ENCODE results near the gene IL1RAPL2. TPM values are rescaled to one million over a fixed set of nuclear protein-coding genes. Genes with fewer than 3 reads are reported as not detected.

The IL1RAPL2 gene
- total and polyA plus RNA-seq, 2 of the 4 experiments (the other 2 are of a cell fraction) = 0.03 TPM; not detected in 1

- Histone ChIP-seq H2AK9ac (replicated peaks; ENCODE audit: low read depth, low read length, poor library complexity) (no peak overlapping the region), H3K4me1 (ENCODE audit: control insufficient read depth, insufficient read depth, low read length) (no peaks in the 10 kb centered on the region), H3K18ac (ENCODE audit: low read depth, low read length) (no peak overlapping the region), H4K20me1 (ENCODE audit: insufficient read depth, low read length) (no peaks in the 10 kb centered on the region), H3K56ac (ENCODE audit: extremely low read depth, insufficient read depth, low read length) (no peak overlapping the region), H4K5ac (ENCODE audit: low read depth, low read length) (no peak overlapping the region), H2BK15ac (ENCODE audit: low read depth, low read length) (no peak overlapping the region), H3K79me1 (ENCODE audit: low read depth in 1 of 2, low read length in 2 of 2) (no peaks in the 10 kb centered on the region), H4K91ac (ENCODE audit: insufficient read depth, low read depth, low read length) (no peak overlapping the region), H2AK5ac (ENCODE audit: low read depth, low read length) (no peak overlapping the region), H2BK20ac (ENCODE audit: low read depth, low read length) (no peak overlapping the region), H2AFZ (replicated peaks; ENCODE audit: low read length, poor library complexity) (no peak overlapping the region), H3K23ac (ENCODE audit: low read depth, low read length) (no peak overlapping the region), H3K9ac (ENCODE audit: low read depth, low read length) (no peak overlapping the region), H3K36me3 (ENCODE audit: control insufficient read depth, insufficient read depth, low read length) (no peaks in the 10 kb centered on the region), H3K27ac (ENCODE audit: insufficient read depth, low read length) (no peak overlapping the region), H3K4ac (ENCODE audit: low read depth, low read length) (no peak overlapping the region), H2BK120ac (ENCODE audit: low read depth, low read length) (no peak overlapping the region), H3K9me3 (ENCODE audit: control insufficient read depth, insufficient read depth, low read length) (0 out of 2 replicates have a peak, but pooled peaks cover 3% of the 10 kb centered on the region), H3K4me2 (ENCODE audit: low read depth, low read length) (no peak overlapping the region), H3K4me3 (ENCODE audit: insufficient read depth, low read depth, low read length) (no peak overlapping the region), H3K27me3 (ENCODE audit: control insufficient read depth, insufficient read depth, low read length) (no peaks in the 10 kb centered on the region; the same call in 1 of the 2 replicates), H2BK5ac (ENCODE audit: low read depth, low read length, poor library complexity, severe bottlenecking) (no peak overlapping the region), H3K14ac (replicated peaks; ENCODE audit: low read depth, low read length) (no peak overlapping the region), H4K8ac (ENCODE audit: low read depth in 2 of 2, low read length in 2 of 2) (no peak overlapping the region), H3K9me1 (ENCODE audit: insufficient read depth, low read length) (no peaks in the 10 kb centered on the region)
- BruUV-seq (replicated peaks) = no TSS peak
- ChIA-PET POLR2A (ENCODE audit: unreplicated experiment) (no interaction called here), CTCF (no interaction called here)
- ATAC-seq (ENCODE audit: low read depth) (no peak), DNase-seq (no peak)
- dilution Hi-C loops (cut with HindIII; ENCODE audit: low sequenced_read_pairs, unreplicated experiment) (no loop called here), in situ Hi-C loops (cut with MboI; ENCODE audit: low sequenced_read_pairs) (no loop called here), intact Hi-C loops (cut with micrococcal nuclease) (no loop called here)
- no peak for TF ChIP-seq BHLHE40 (IDR thresholded peaks at IDR 0.05; ENCODE audit: low read depth, low read length)
- TF ChIP-seq RAD21 (IDR thresholded peaks at IDR 0.05; ENCODE audit: low read length) = no peak
- no peak for TF ChIP-seq MAFK (IDR thresholded peaks at IDR 0.05; ENCODE audit: low read depth, low read length)
- TF ChIP-seq SMC3 (IDR thresholded peaks at IDR 0.05; ENCODE audit: low read depth, low read length) = no peak
- TF ChIP-seq USF2 (IDR thresholded peaks at IDR 0.05; ENCODE audit: low read depth, low read length) = no peak
- no peak for TF ChIP-seq CEBPB (IDR thresholded peaks at IDR 0.05; ENCODE audit: low read depth, low read length)
- TF ChIP-seq NFE2L2 (IDR thresholded peaks at IDR 0.05; ENCODE audit: low read depth, low read length) = no peak
- no peak for TF ChIP-seq MXI1 (IDR thresholded peaks at IDR 0.05; ENCODE audit: borderline replicate concordance, low read depth, low read length)
- no peak for TF ChIP-seq POLR2A (IDR thresholded peaks at IDR 0.05; ENCODE audit: low read depth, low read length)
- TF ChIP-seq RCOR1 (IDR thresholded peaks at IDR 0.05; ENCODE audit: insufficient replicate concordance, low read length) = no peak
- TF ChIP-seq MAZ (IDR thresholded peaks at IDR 0.05; ENCODE audit: borderline replicate concordance, low read depth, low read length) = no peak
- WGBS, 2 experiments (ENCODE audit: extremely low coverage in 2 of 2, insufficient read length in 1 of 2) = no CpG with 5 or more reads among the region's 1 CpG
Observed at GRCh38 chrX:105502336-105502735, 936.3 kb downstream of the IL1RAPL2 start.
